ENCODE measurements around the gene DLK1.

DLK1 gene

GRCh38 chr14:100706200-100706599 is 20.5 kb upstream of the DLK1 start:
- Histone ChIP-seq H3K36me3 (ENCODE audit: control insufficient read depth, insufficient read depth, low read length) (no peaks in the 10 kb centered on the region), H3K4me1 (ENCODE audit: control insufficient read depth, insufficient read depth, low read length, poor library complexity, severe bottlenecking) (no peaks in the 10 kb centered on the region), H3K27ac (ENCODE audit: low read depth, low read length, severe bottlenecking) (no peak overlapping the region), H3K4me3 (ENCODE audit: extremely low read depth, insufficient read depth, low read length, poor library complexity, severe bottlenecking) (no peak overlapping the region), H3K9me3 (ENCODE audit: control insufficient read depth, low read length) (no peaks in the 10 kb centered on the region)
- 71 to 81% methylated on average over 11 to 13 of the region's 13 CpGs for WGBS, 2 experiments (ENCODE audit: insufficient coverage in 2 of 2)

GRCh38 chr14:100706860-100707259 is 19.8 kb upstream of the DLK1 start:
- 70 to 75% methylated on average over 4 to 5 of the region's 5 CpGs for WGBS, 2 experiments (ENCODE audit: insufficient coverage in 2 of 2)
- Histone ChIP-seq H3K9me3 (ENCODE audit: control insufficient read depth, low read length) (no peaks in the 10 kb centered on the region), H3K36me3 (ENCODE audit: control insufficient read depth, insufficient read depth, low read length) (no peaks in the 10 kb centered on the region), H3K4me1 (ENCODE audit: control insufficient read depth, insufficient read depth, low read length, poor library complexity, severe bottlenecking) (peaks cover 3% of the 10 kb centered on the region), H3K4me3 (ENCODE audit: extremely low read depth, insufficient read depth, low read length, poor library complexity, severe bottlenecking) (no peak overlapping the region), H3K27ac (ENCODE audit: low read depth, low read length, severe bottlenecking) (no peak overlapping the region)

GRCh38 chr14:100708425-100709288 is 18.0 kb upstream of the DLK1 start:
- no peak overlapping the region for H3K27ac ChIP-seq (ENCODE audit: low read depth, low read length, severe bottlenecking)
- no peaks in the 10 kb centered on the region for H3K9me3 ChIP-seq (ENCODE audit: control insufficient read depth, low read length)
- H3K36me3 ChIP-seq (ENCODE audit: control insufficient read depth, insufficient read depth, low read length): no peaks in the 10 kb centered on the region
- WGBS, 2 experiments (ENCODE audit: insufficient coverage in 2 of 2): 53 to 70% methylated on average over 34 to 37 of the region's 40 CpGs
- H3K4me3 ChIP-seq (ENCODE audit: extremely low read depth, insufficient read depth, low read length, poor library complexity, severe bottlenecking): no peak overlapping the region
- H3K4me1 ChIP-seq (ENCODE audit: control insufficient read depth, insufficient read depth, low read length, poor library complexity, severe bottlenecking): peaks cover 3% of the 10 kb centered on the region

- Histone ChIP-seq H3K4me1 (ENCODE audit: control insufficient read depth, insufficient read depth, low read length, poor library complexity, severe bottlenecking) (peaks cover 3% of the 10 kb centered on the region), H3K9me3 (ENCODE audit: control insufficient read depth, low read length) (no peaks in the 10 kb centered on the region), H3K36me3 (ENCODE audit: control insufficient read depth, insufficient read depth, low read length) (no peaks in the 10 kb centered on the region), H3K4me3 (ENCODE audit: extremely low read depth, insufficient read depth, low read length, poor library complexity, severe bottlenecking) (no peak overlapping the region), H3K27ac (ENCODE audit: low read depth, low read length, severe bottlenecking) (no peak overlapping the region)
- 29 to 31% methylated on average over 31 to 33 of the region's 59 CpGs for WGBS, 2 experiments (ENCODE audit: insufficient coverage in 2 of 2)
Observed at GRCh38 chr14:100709289-100710284, 17.1 kb upstream of the DLK1 start.

GRCh38 chr14:100710391-100710790 is 16.3 kb upstream of the DLK1 start:
- Histone ChIP-seq H3K27ac (ENCODE audit: low read depth, low read length, severe bottlenecking) (no peak overlapping the region), H3K36me3 (ENCODE audit: control insufficient read depth, insufficient read depth, low read length) (no peaks in the 10 kb centered on the region), H3K4me3 (ENCODE audit: extremely low read depth, insufficient read depth, low read length, poor library complexity, severe bottlenecking) (no peak overlapping the region), H3K4me1 (ENCODE audit: control insufficient read depth, insufficient read depth, low read length, poor library complexity, severe bottlenecking) (peaks cover 3% of the 10 kb centered on the region), H3K9me3 (ENCODE audit: control insufficient read depth, low read length) (no peaks in the 10 kb centered on the region)
- WGBS, 2 experiments (ENCODE audit: insufficient coverage in 2 of 2): 66% methylated on average over 9 of the region's 12 CpGs; no CpG with 5 or more reads in 1 of the 2 experiments

GRCh38 chr14:100710826-100711462 is 15.7 kb upstream of the DLK1 start:
- Histone ChIP-seq H3K36me3 (ENCODE audit: control insufficient read depth, insufficient read depth, low read length) (no peaks in the 10 kb centered on the region), H3K27ac (ENCODE audit: low read depth, low read length, severe bottlenecking) (no peak overlapping the region), H3K4me1 (ENCODE audit: control insufficient read depth, insufficient read depth, low read length, poor library complexity, severe bottlenecking) (peaks cover 3% of the 10 kb centered on the region), H3K4me3 (ENCODE audit: extremely low read depth, insufficient read depth, low read length, poor library complexity, severe bottlenecking) (no peak overlapping the region), H3K9me3 (ENCODE audit: control insufficient read depth, low read length) (no peaks in the 10 kb centered on the region)
- 82 to 83% methylated on average over 18 of the region's 18 CpGs for WGBS, 2 experiments (ENCODE audit: insufficient coverage in 2 of 2)

- H3K9me3 ChIP-seq (ENCODE audit: control insufficient read depth, low read length): no peaks in the 10 kb centered on the region
- peaks cover 3% of the 10 kb centered on the region for H3K4me1 ChIP-seq (ENCODE audit: control insufficient read depth, insufficient read depth, low read length, poor library complexity, severe bottlenecking)
- 80 to 83% methylated on average over 11 to 12 of the region's 12 CpGs for WGBS, 2 experiments (ENCODE audit: insufficient coverage in 2 of 2)
- H3K36me3 ChIP-seq (ENCODE audit: control insufficient read depth, insufficient read depth, low read length): no peaks in the 10 kb centered on the region
- no peak overlapping the region for H3K27ac ChIP-seq (ENCODE audit: low read depth, low read length, severe bottlenecking)
- no peak overlapping the region for H3K4me3 ChIP-seq (ENCODE audit: extremely low read depth, insufficient read depth, low read length, poor library complexity, severe bottlenecking)
Observed at GRCh38 chr14:100711493-100711892, 15.2 kb upstream of the DLK1 start.

- Histone ChIP-seq H3K4me1 (ENCODE audit: control insufficient read depth, insufficient read depth, low read length, poor library complexity, severe bottlenecking) (peaks cover 3% of the 10 kb centered on the region), H3K27ac (ENCODE audit: low read depth, low read length, severe bottlenecking) (no peak overlapping the region), H3K9me3 (ENCODE audit: control insufficient read depth, low read length) (no peaks in the 10 kb centered on the region), H3K36me3 (ENCODE audit: control insufficient read depth, insufficient read depth, low read length) (no peaks in the 10 kb centered on the region), H3K4me3 (ENCODE audit: extremely low read depth, insufficient read depth, low read length, poor library complexity, severe bottlenecking) (no peak overlapping the region)
- 81 to 88% methylated on average over 6 to 7 of the region's 7 CpGs for WGBS, 2 experiments (ENCODE audit: insufficient coverage in 2 of 2)
Observed at GRCh38 chr14:100712490-100712889, 14.2 kb upstream of the DLK1 start.

- Histone ChIP-seq H3K4me1 (ENCODE audit: control insufficient read depth, insufficient read depth, low read length, poor library complexity, severe bottlenecking) (peaks cover 3% of the 10 kb centered on the region), H3K4me3 (ENCODE audit: extremely low read depth, insufficient read depth, low read length, poor library complexity, severe bottlenecking) (no peak overlapping the region)
- WGBS, 2 experiments (ENCODE audit: insufficient coverage in 2 of 2): 88 to 91% methylated on average over 9 to 10 of the region's 10 CpGs
Observed at GRCh38 chr14:100713705-100714104, 13.0 kb upstream of the DLK1 start.

GRCh38 chr14:100714258-100714892 is 12.3 kb upstream of the DLK1 start:
- Histone ChIP-seq H3K4me1 (ENCODE audit: control insufficient read depth, insufficient read depth, low read length, poor library complexity, severe bottlenecking) (peaks cover 3% of the 10 kb centered on the region), H3K27ac (ENCODE audit: low read depth, low read length, severe bottlenecking) (no peak overlapping the region), H3K36me3 (ENCODE audit: control insufficient read depth, insufficient read depth, low read length) (no peaks in the 10 kb centered on the region), H3K4me3 (ENCODE audit: extremely low read depth, insufficient read depth, low read length, poor library complexity, severe bottlenecking) (no peak overlapping the region), H3K9me3 (ENCODE audit: control insufficient read depth, low read length) (no peaks in the 10 kb centered on the region)
- 91 to 92% methylated on average over 19 to 20 of the region's 23 CpGs for WGBS, 2 experiments (ENCODE audit: insufficient coverage in 2 of 2)

More at GRCh38 chr14:100713705-100714104, 13.0 kb upstream of the DLK1 start:
- no peaks in the 10 kb centered on the region for H3K9me3 ChIP-seq (ENCODE audit: control insufficient read depth, low read length)
- no peak overlapping the region for H3K27ac ChIP-seq (ENCODE audit: low read depth, low read length, severe bottlenecking)
- H3K36me3 ChIP-seq (ENCODE audit: control insufficient read depth, insufficient read depth, low read length): no peaks in the 10 kb centered on the region
